Measurements from ENCODE around the gene DRG1. TPM values are rescaled to one million over a fixed set of nuclear protein-coding genes. Genes with fewer than 3 reads are reported as not detected.

DRG1 gene
- polyA plus RNA-seq, 1 donor from 2014 or later = 90.2 TPM

DNA sequence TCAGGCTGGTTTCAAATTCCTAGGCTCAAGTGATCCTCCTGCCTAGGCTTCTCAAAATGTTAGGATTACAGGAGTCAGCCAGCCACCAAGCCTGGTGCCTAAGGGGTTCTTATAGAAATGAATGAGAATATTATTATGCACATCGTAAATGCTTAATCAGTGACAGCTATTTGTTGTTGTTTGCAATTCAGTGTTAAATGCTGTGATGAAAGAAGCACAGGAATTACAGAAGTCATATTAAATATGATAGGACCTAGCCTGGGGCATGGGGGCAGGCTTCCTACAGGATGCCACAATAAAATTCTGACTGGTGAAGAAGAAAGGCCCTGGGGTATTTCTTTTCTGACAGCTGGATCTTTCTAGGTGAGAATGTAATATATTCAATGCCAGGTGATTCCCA, 39.4 kb upstream of the DRG1 start:
- H3K4me2 ChIP-seq (ENCODE audit: low read length) = no peak overlapping the region
- H4K20me1 ChIP-seq (ENCODE audit: insufficient read depth) = no peaks in the 10 kb centered on the region
- no peak overlapping the region for H3K9ac ChIP-seq (ENCODE audit: low read length)
- H3K27me3 ChIP-seq (ENCODE audit: insufficient read depth, low read depth, low read length) = no peaks in the 10 kb centered on the region
- no peak overlapping the region for H3K4me3 ChIP-seq (ENCODE audit: low read length)
- H3K79me2 ChIP-seq (replicated peaks; ENCODE audit: insufficient read depth, low read length) = no peaks in the 10 kb centered on the region
- no peak overlapping the region for H2AFZ ChIP-seq (ENCODE audit: low read depth, low read length)
- no peak overlapping the region for H3K27ac ChIP-seq (ENCODE audit: low read length)
- H3K9me2 ChIP-seq (ENCODE audit: insufficient read depth, low read length) = no peaks in the 10 kb centered on the region
- H3K36me3 ChIP-seq (ENCODE audit: insufficient read depth, low read length) = no peaks in the 10 kb centered on the region
- no peaks in the 10 kb centered on the region for H3F3A ChIP-seq (ENCODE audit: insufficient read depth, low read length, poor library complexity, severe bottlenecking)
- no peaks in the 10 kb centered on the region for H3K9me3 ChIP-seq (ENCODE audit: low read length)
- no peak for TF ChIP-seq EZH2 (IDR thresholded peaks at IDR 0.05; ENCODE audit: borderline replicate concordance, insufficient read depth, low read length, poor library complexity, severe bottlenecking)
- no peak for TF ChIP-seq POLR2AphosphoS5 (IDR thresholded peaks at IDR 0.05)
- TF ChIP-seq SMC3 (conservative IDR thresholded peaks at IDR 0.05; ENCODE audit: poor library complexity) = no peak
- TF ChIP-seq, protein P1, sequence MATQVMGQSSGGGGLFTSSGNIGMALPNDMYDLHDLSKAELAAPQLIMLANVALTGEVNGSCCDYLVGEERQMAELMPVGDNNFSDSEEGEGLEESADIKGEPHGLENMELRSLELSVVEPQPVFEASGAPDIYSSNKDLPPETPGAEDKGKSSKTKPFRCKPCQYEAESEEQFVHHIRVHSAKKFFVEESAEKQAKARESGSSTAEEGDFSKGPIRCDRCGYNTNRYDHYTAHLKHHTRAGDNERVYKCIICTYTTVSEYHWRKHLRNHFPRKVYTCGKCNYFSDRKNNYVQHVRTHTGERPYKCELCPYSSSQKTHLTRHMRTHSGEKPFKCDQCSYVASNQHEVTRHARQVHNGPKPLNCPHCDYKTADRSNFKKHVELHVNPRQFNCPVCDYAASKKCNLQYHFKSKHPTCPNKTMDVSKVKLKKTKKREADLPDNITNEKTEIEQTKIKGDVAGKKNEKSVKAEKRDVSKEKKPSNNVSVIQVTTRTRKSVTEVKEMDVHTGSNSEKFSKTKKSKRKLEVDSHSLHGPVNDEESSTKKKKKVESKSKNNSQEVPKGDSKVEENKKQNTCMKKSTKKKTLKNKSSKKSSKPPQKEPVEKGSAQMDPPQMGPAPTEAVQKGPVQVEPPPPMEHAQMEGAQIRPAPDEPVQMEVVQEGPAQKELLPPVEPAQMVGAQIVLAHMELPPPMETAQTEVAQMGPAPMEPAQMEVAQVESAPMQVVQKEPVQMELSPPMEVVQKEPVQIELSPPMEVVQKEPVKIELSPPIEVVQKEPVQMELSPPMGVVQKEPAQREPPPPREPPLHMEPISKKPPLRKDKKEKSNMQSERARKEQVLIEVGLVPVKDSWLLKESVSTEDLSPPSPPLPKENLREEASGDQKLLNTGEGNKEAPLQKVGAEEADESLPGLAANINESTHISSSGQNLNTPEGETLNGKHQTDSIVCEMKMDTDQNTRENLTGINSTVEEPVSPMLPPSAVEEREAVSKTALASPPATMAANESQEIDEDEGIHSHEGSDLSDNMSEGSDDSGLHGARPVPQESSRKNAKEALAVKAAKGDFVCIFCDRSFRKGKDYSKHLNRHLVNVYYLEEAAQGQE (IDR thresholded peaks at IDR 0.05; ENCODE audit: borderline replicate concordance) = no peak
- TF ChIP-seq, protein P2, sequence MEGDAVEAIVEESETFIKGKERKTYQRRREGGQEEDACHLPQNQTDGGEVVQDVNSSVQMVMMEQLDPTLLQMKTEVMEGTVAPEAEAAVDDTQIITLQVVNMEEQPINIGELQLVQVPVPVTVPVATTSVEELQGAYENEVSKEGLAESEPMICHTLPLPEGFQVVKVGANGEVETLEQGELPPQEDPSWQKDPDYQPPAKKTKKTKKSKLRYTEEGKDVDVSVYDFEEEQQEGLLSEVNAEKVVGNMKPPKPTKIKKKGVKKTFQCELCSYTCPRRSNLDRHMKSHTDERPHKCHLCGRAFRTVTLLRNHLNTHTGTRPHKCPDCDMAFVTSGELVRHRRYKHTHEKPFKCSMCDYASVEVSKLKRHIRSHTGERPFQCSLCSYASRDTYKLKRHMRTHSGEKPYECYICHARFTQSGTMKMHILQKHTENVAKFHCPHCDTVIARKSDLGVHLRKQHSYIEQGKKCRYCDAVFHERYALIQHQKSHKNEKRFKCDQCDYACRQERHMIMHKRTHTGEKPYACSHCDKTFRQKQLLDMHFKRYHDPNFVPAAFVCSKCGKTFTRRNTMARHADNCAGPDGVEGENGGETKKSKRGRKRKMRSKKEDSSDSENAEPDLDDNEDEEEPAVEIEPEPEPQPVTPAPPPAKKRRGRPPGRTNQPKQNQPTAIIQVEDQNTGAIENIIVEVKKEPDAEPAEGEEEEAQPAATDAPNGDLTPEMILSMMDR (IDR thresholded peaks at IDR 0.05; ENCODE audit: poor library complexity, severe bottlenecking) = no peak
- no peak for TF ChIP-seq RAD21 (conservative IDR thresholded peaks at IDR 0.05)
- TF ChIP-seq TAF1 (IDR thresholded peaks at IDR 0.05; ENCODE audit: low read depth) = no peak
- TF ChIP-seq MXI1 (conservative IDR thresholded peaks at IDR 0.05; ENCODE audit: poor library complexity, severe bottlenecking) = no peak
- TF ChIP-seq EP300 (conservative IDR thresholded peaks at IDR 0.05; ENCODE audit: poor library complexity, severe bottlenecking) = no peak

DNA sequence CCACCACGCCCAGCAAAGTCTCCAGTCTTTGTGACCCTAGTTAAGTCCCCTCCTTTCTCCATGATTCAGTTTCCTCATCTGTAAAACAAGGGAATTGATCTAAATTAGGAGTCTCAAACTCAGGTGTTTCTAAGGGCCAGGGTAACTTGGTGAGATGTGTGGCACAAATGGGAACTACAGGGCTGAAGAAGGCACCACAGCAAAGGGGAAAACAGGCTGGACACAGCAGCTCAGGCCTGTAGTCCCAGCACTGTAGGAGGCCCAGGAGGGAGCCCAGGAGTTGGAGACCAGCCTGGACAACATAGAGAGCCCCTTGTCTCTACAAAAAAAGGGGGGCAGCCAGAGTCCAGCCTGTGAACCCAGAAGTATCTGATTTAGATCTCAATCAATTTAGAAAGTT, 37.7 kb upstream of the DRG1 start:
- Histone ChIP-seq H3K4me2 (ENCODE audit: low read length) (no peak overlapping the region), H3F3A (ENCODE audit: insufficient read depth, low read length, poor library complexity, severe bottlenecking) (no peaks in the 10 kb centered on the region), H3K79me2 (replicated peaks; ENCODE audit: insufficient read depth, low read length) (no peaks in the 10 kb centered on the region), H4K20me1 (ENCODE audit: insufficient read depth) (no peaks in the 10 kb centered on the region), H3K27ac (ENCODE audit: low read length) (no peak overlapping the region), H3K9me2 (ENCODE audit: insufficient read depth, low read length) (no peaks in the 10 kb centered on the region), H3K27me3 (ENCODE audit: insufficient read depth, low read depth, low read length) (no peaks in the 10 kb centered on the region), H3K36me3 (ENCODE audit: insufficient read depth, low read length) (no peaks in the 10 kb centered on the region), H3K9me3 (ENCODE audit: low read length) (no peaks in the 10 kb centered on the region), H3K9ac (ENCODE audit: low read length) (no peak overlapping the region), H3K4me3 (ENCODE audit: low read length) (no peak overlapping the region), H2AFZ (ENCODE audit: low read depth, low read length) (no peak overlapping the region)
- TF ChIP-seq, protein P2 (IDR thresholded peaks at IDR 0.05; ENCODE audit: poor library complexity, severe bottlenecking) = no peak
- TF ChIP-seq POLR2AphosphoS5 (IDR thresholded peaks at IDR 0.05) (no peak), MXI1 (conservative IDR thresholded peaks at IDR 0.05; ENCODE audit: poor library complexity, severe bottlenecking) (no peak), RAD21 (conservative IDR thresholded peaks at IDR 0.05) (no peak), SMC3 (conservative IDR thresholded peaks at IDR 0.05; ENCODE audit: poor library complexity) (no peak), EZH2 (IDR thresholded peaks at IDR 0.05; ENCODE audit: borderline replicate concordance, insufficient read depth, low read length, poor library complexity, severe bottlenecking) (no peak), EP300 (conservative IDR thresholded peaks at IDR 0.05; ENCODE audit: poor library complexity, severe bottlenecking) (no peak), TAF1 (IDR thresholded peaks at IDR 0.05; ENCODE audit: low read depth) (no peak)
- TF ChIP-seq, protein P1 (IDR thresholded peaks at IDR 0.05; ENCODE audit: borderline replicate concordance) = no peak
